ENCODE data around the gene PLCZ1. TPM values are rescaled to one million over a fixed set of nuclear protein-coding genes. Genes with fewer than 3 reads are reported as not detected.

Gene PLCZ1
- total and polyA plus RNA-seq, 4 donors: 0.42 TPM; not detected in 3

Other genes starting within 250 kb of the PLCZ1 start
- gene CAPZA3, start 107 bp upstream of the PLCZ1 start, total RNA-seq: under 1 TPM; 0.33 to 0.75 TPM
- gene CAPZA3, start 107 bp upstream of the PLCZ1 start, polyA plus RNA-seq: not detected